GM20000 (cell line): Measurements from ENCODE around the gene CCM2.

Experiments used
- DNase-seq: peaks from one replicate; pipeline ENCODE4 v3.0.0; 2012; ENCODE audit warnings: low spot score
- TF ChIP-seq, protein P1 (sequence below): IDR thresholded peaks from 2 replicates; pipeline ENCODE4 v1.5.1; 2012; ENCODE audit warnings: mild to moderate bottlenecking, control low read depth; ENCODE audit errors: extremely low read depth, missing control alignments

CCM2 gene

DNA sequence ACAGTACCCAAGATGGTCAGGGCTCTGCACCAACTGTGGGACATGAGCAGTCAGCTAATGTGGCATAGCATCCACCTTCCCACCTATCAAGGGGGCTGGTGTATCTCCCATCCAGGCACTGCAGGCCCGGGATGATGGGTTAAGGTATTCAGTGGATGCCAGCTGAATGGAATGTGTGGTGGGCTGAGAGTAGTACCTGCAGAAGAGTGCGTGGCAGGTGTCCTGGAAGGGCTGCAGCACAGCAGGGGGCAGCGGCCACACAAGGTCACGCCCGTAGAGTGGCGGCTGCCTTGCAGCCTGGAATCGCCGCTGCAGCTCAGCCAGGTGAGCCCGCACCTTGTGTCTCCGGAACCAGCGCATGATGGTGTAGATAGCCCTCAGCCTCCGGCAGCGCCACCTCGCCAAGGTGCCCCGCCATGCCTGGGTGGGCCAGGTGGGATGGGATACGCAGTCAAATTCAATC, 34.5 kb upstream of the CCM2 start:
- TF ChIP-seq, protein P1, sequence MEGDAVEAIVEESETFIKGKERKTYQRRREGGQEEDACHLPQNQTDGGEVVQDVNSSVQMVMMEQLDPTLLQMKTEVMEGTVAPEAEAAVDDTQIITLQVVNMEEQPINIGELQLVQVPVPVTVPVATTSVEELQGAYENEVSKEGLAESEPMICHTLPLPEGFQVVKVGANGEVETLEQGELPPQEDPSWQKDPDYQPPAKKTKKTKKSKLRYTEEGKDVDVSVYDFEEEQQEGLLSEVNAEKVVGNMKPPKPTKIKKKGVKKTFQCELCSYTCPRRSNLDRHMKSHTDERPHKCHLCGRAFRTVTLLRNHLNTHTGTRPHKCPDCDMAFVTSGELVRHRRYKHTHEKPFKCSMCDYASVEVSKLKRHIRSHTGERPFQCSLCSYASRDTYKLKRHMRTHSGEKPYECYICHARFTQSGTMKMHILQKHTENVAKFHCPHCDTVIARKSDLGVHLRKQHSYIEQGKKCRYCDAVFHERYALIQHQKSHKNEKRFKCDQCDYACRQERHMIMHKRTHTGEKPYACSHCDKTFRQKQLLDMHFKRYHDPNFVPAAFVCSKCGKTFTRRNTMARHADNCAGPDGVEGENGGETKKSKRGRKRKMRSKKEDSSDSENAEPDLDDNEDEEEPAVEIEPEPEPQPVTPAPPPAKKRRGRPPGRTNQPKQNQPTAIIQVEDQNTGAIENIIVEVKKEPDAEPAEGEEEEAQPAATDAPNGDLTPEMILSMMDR, result no peak
- DNase-seq, result no peak

DNA sequence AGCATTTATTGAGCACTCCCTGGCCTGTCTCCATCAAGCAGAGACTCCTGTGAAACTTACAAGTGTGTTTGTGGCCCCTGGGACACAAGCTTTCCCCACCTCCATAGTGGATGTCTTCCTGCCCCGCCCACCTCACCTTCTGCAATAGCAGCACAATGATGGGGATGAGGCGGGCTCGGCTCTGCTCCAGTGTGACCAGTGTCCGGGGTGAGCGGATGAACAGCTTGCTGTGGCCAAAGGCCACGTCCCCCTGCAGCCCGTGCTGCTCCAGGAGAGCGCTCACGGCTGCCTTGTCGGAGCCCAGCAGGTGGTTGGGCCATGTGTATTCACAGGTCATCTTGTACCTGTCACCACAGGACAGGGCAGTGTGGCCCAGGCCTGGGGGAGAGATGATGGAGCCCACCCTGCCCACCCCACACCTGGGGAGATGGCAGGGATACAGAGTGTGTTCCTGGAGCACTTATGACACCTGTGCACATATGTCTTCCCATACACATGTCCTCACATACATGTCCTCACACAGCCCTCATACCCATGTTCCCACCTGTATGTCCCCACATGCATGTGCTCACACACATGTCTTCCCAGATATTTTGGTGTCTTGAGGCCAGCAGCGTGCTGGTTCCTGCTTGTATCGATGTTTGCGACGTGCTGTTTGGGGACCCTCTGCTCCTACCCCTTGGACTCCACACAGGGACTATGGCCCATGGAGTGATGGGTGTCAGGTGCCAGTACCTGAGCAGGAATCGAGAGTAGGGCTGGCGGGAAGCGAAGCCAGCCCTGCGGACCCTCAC, 33.9 kb upstream of the CCM2 start:
- peak; percentile 17 for DNase-seq
- TF ChIP-seq, protein P1, result no peak

DNA sequence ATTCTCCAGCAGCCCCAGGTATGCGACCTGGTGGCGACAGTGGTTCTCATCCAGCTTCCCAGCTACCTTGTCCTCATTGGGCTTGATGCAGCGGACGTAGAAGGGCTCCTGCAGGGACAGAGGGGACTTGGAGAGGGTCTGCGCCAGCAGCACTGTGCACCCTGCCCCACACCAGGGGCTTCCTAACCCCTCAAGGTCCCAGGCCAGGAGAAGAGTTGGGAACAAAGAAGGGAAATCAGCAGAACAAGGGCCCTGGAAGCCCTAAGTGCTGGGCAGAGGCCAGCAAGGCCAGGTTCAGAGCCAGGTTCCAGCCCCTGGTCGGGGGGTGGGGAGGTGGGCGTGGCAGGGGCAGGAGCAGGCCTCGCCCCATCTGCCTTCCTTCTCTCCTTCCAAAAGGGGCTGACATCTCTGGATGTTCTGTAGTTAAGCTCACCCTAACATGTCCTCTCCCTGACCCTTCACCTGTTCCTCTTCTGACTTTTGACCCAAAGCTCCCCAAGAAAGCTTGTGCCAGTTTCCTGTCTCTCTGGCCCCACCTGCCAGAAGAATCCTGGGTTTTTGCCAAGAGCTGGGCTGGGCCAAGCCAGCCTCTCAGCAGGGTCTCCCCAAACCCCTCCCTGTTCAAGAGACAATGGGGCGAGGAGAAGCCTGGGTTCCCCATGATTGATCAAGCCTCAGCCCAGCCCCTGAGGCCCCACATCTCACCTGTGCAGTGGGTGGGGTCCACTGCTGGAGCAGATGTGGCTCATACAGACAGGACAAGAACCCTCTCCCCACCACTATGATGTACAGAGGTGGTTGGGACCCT, 33.1 kb upstream of the CCM2 start:
- TF ChIP-seq, protein P1, result no peak
- DNase-seq, result peak; percentile 14

DNA sequence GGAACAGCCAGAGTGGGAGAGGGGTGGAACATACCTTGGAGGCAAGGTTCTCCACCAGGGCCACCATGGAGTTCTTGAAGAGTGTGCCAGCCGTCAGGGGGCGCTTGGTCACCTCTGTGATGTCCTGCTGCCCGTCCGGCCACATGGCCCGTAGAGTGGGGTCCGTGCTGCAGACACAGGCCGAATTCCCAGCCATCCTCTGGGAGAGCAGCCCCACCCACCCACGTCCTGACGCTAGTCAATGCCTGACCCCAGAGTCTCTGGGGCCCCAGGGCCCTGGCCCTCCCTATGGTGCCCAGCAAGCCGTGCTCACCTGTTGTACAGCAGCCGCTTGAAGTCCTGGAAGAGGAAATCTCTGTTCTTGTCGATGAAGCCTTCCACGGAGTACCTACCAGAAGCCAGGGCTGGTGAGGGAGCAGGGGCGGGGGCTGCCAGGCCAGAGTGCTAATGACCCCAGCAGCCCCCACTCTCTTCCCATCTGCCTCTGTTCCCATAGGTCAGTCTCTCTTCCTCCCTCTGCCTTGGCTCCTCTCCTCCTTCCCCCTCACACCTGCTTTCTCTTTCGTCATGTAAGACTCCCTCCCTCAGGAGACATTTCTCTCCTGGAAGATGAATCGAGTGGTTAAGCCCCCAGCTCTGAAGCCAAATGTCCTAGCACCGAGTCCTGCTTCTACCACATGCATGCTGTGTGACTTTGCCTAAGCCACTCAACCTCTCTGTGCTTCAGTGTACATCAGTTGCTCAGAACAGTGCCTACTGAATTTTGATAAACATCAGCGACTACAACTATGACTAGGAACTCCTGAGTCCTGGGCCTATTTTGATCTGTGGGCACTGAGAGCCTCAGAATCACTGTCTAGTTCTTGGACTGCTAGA, 32.2 kb upstream of the CCM2 start:
- DNase-seq, result peak; percentile 16
- TF ChIP-seq, protein P1, result no peak

DNA sequence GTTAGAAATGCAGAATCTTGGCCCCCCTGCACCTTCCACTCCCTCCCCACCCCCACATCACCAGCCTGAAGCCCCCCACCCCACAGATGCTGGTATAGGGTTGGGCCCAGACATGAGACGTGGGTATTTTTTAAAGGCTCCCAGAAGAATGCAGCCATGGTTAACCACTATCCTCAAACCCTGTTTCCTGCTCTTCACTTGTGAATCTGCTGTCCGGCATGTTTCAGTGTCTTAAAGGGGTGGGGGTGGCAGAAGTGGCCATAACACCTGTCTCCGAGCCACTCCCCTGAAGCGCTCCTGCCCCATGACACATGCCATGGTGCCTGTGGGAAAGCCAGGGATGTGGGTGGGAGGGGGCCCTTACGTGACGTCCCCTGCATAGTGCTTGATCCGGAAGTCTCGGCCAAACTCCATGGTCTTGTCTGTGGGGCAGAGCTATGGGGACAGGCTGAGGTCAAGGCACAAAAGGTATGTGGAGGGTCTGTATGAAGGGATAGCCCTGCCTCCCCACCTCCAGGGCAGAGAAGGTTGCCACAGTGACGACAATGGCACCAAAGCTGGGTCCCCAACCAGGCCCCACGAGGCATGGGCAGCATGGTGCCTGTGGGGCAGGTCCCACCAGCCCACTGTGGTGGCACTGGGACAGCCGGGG, 30.8 kb upstream of the CCM2 start:
- TF ChIP-seq, protein P1, result no peak
- DNase-seq, result no peak

DNA sequence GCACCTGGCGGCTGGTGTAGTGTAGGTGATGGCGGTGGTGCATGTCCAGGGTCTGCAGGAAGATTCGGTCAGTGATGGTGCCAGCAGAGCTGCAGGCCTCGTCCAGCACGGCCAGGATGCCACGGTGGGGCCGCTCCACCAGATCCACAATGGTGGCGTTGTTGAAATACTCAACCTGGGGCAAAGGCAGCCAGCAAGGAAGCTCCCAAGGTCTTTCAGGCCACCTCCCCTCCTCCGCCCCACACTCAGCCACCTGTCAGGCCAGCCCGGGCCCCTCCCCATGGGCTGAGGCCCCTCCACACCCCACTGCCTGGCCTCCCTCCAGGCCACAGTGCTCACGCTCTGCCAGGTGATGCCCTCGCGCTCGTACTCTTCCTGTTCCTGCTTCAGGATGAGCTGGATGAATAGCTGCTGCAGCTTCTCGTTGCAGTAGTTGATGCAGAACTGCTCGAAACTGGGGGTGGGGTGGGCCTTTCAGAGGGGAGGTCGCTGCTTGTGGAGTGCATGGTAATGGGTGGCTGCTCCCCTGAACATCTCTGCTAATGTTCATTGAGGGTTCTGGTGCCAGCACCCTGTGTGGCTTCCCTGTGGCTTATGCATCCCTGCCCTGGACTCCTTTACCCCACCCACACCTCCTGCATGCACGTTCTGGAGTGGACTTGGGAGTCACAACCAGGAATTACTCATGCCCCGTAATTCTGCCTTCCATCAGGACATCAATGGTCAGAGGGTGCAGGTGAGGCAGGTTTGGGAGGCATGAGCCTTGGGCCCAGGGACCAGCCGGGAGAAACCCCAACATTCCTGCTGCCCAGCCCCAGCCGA, 30.1 kb upstream of the CCM2 start:
- TF ChIP-seq, protein P1, result no peak
- DNase-seq, result no peak
